HG02610 (cell line): Measurements from ENCODE around the gene KLF15.

Source experiments
- ATAC-seq: cut with Tn5 transposase; IDR thresholded peaks from one replicate; pipeline ENCODE4 v1.9.1; 2021; ENCODE audit warnings: mild to moderate bottlenecking, moderate library complexity; ENCODE audit not compliant: unreplicated experiment

The KLF15 gene

DNA sequence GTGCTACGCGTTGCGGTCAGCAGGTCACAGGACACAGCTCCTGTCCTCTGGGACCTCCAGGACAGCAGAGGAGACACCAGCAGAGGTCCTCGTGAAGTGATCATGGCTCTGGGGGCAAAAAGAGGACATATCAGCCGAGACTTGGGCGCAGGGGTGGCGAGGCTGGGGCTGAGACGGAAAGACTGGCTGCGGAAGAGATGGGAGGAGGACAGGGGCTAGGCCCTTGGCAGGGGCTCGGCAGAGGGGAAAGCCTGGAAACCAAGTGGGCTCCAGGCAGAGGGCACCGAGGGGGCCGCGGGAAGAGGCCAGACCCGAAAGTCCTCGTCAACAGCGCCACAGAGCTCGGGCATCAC lies 32.6 kb upstream of the KLF15 start:
- no peak for ATAC-seq

DNA sequence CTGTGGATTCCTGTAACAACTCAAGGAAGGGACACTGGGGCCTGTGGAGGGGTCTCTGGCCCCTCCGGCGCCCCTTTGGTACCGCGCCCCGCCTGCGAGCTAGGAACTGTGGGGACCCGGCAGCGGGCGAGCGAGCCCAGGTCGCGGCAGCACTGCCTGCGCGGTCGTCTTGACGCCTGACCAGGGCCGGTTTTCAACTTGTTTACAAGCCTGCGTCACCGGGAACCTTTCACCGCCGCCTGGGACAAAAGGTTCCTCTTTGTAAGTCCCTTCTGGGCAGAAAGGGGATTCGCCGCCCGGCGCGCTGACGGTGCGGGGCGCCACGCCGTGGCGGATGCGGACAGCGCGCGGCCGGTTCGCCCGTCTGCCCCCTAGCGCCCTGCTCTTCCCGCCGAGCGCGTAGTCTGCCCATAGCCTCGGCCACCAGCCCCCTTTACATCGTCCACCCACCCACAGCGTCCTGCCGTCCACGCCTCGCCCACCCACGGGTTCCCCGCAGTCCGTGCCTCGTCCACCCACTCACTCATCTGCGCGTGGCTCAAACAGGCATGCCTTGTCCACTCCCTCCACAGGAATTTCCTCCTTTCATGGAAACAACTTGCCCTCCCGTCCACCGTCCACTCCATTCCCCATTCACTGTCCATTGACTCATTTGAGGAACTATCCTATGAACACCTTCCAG lies 32.0 kb upstream of the KLF15 start:
- peak; percentile 64 for ATAC-seq

DNA sequence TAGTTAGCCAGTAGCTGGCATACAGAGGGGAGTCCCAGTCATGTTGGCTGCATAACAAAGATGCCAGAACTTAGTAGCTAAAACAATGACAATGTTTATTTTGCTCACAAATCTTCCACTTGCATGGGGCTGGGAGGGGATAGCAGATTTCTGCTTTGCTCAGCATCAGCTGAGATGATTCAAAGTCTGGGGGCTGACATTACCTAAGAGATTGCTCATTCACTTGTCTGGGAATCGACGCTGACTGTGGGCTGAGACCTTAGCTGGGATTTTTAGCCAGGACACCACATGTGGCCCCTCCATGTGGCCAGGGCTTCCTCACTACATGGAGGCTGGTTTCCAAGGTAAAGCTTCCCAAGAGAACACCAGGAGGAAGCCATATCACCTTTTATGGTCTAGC lies 24.8 kb upstream of the KLF15 start:
- no peak for ATAC-seq

DNA sequence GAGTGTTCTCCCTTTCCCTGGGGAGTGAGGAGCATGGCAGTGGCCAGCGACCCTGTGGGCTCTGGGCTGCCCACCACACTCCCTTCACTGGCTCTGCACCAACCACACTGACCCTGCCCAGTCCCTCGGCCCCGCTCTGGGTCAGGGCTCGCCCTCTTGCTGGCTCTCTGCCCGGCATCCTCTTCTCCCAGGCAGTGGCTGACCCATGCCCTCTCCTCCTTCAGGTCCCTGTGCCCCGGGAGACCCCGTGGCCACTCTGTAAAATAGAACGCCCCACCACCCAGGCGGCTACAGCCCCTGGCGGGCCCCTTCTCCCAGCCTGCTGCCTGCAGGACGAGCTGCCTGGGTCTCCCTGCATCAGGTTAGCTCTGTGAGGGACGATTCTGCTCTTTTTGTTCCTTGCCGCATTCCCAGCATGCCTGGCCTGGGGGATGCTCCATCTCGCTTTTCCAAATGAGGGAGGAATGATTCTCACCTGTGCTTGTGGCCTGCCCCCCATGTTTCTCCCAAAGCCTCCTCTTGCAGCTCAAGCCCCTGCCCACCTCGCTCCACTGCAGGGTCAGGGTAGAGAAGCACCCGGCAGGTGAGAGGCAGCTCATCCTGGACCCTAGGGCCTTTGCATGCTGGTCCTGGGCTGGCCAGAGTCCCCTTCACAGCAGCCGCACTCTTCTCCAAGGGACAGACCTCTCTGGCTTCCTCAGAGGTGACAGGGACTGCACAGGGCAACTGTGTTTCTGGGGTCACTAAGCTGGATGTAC lies 23.0 kb upstream of the KLF15 start:
- ATAC-seq: no peak

DNA sequence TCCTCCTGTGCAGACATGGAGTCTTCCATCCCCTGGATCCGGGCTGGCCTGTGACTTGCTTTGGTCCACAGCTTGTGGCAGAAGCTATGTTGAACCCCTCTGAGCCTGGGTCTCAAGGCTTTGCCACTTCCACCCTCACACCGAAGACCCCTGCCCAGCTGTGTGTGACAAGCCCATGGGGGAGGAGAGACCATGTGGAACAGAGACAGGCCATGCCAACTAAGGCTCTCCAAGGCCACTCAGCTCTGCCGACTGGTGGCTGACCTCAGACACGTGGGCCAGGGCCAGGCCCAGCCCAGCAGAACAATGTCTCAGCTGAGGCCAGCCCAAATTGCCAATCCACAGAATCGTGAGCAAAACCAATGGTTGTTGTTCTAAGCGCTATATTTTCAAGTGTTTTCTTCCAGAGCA lies 21.1 kb upstream of the KLF15 start:
- no peak for ATAC-seq

DNA sequence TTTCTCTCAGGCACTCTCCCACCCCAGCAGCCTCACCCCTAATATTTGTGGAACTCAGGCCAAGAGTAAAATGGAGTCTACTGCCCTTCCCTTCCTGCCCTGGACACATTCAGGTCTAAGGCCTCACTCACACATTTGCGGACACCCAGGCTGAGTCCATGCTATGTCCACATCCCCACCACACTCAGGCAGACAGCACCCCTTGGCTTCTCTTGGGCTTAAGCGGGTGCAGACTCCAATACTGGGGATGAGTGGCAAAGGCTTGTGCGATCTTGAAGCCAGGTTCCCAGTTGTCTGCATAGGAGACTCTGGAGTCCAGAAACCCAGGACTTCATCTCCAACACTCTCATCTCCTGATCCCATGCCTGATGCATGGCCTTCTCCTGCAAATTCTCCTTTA lies 20.0 kb upstream of the KLF15 start:
- no peak for ATAC-seq

DNA sequence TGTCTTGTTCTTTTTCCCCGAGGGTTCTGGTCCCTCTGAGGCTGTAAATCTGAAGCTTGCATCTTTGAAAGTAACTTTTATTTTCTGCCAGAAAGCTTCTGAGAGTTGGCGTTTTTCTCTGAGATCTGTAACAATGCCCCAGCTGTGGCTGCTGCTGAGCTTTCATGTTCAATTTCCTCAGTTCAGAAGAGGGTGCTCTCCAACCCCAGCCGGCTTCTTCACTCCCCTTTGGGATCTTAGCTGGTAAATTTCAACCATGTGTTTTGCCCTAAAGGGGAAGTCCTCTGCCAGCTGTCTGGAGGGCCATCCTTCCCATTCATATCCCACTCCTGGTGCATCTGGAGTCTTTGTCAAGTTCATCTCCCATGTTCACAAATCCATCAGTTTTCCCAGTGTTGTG lies 19.2 kb upstream of the KLF15 start:
- no peak for ATAC-seq

DNA sequence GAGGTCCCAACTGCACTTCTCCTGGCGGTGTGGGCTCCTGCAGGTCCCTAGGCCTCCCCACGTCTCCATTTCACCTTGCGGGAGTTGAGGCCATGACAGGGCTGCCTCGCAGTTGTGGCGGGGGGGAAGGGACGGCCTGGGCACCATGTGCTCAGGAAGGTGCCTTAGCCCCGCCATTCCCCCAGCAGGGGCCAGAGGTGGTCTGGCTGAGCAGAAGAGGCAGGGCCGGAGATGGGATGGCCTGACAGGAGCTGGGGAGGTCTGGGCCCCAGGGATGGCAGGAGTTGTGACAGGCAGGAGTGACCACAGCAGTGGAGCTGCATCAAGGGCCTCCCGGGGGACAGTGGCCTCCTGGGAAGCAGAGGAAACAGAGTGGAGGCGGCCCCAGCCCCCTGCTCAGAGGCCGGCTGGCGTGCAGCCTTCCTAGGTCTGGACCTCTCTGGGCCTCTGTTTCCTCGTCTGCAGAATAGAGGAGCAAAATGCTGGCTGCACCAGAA lies 18.7 kb upstream of the KLF15 start:
- ATAC-seq: no peak

DNA sequence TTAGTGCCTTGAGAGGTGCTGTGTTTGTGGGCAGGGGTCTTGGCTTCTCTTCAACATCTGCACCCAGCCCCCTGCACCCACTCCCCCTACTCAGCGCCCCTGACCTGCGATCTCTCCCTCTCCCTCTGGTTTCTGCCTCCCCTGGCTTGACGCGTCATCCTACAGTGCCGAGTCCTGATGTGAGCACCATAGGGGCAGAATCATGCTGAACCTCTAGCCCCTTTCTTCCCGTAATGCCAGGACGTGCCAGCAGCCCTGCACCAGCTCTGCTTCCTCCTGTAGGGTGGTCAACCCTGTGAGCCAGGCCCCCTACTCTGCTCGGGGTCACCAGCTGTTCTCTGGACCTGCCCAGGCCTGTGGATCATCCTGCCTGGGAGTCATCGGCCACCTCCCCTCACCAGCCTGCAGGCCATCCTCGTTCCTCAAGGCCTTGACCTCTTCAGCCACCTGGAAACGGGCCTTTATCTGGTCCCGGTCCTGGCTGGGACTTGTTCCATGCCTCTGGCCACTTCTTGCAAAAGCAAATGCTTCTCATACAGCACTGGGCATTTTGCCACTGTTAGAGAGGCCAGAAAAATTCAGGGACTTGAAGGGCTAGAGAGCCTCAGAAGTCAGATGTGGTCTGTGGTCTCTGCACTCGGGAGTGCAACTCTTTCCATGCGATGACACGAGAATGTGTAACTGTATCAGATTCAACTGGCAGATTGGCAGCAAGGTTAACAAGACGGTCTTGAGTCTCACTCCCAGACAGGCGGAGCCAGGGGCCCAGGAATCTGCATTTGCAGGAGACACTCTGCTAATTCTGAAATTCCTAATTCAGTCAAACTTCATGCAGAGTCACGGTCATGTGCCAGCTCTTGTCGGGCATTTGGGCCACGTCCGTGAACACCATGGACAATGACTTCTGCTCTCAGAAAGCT lies 16.7 kb upstream of the KLF15 start:
- no peak for ATAC-seq

DNA sequence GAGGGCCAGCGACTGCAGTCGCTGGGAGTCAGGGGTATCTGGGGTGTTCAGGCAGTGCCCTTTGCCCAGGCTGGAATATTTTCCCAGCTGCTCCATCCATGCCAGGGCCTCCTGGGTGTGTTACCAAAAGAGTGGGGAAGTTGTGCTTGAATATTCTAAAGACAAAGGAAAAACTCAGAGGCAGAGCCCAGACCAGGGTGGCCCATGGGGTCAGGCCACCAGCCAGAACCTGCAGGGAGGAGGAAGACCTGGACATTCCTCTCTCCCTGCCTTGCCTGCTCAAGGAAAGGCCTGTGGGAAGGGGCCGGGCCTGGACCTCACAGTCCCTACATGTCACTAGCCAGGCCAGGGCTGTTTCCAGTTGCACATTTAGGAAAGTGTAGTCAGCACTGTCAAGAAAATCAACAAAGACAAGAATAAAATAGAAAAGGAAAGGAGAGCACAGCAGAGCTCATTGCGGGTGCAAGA lies 16.0 kb upstream of the KLF15 start:
- no peak for ATAC-seq

DNA sequence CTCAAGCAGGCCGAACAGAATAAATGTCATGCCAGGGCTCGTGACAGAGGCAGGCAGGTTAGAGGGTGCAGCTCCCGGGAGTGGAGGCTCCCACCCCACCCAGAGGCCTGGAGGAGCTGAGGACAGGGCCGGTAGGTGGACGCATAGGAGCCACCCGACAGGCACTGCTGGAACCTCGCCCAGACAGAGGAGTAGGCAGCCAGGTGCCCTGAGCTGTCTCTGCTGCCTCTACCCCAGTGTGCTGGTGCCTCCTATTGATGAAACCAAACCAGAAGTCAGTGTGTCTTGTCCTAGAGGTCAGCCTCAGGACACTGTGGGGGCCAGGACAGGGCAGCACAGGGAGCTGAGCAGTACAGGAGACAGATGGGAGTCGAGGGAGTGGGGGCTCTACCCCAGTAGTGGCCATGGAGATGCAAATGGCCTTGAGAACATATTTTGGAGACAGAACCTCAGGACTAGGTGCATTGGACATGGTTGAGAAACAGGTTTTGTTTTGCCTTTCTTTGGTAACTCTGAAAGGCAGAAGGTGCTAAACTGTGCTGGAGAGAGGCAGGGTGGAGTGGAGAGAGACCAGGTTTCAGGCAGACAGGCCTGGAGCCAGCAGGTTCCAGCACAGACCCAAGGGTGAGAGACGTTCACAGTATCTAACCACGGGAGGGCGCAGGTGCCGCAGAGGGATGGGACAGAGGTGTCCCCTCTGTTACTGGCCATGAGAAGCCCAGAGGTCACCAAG lies 15.4 kb upstream of the KLF15 start:
- no peak for ATAC-seq

DNA sequence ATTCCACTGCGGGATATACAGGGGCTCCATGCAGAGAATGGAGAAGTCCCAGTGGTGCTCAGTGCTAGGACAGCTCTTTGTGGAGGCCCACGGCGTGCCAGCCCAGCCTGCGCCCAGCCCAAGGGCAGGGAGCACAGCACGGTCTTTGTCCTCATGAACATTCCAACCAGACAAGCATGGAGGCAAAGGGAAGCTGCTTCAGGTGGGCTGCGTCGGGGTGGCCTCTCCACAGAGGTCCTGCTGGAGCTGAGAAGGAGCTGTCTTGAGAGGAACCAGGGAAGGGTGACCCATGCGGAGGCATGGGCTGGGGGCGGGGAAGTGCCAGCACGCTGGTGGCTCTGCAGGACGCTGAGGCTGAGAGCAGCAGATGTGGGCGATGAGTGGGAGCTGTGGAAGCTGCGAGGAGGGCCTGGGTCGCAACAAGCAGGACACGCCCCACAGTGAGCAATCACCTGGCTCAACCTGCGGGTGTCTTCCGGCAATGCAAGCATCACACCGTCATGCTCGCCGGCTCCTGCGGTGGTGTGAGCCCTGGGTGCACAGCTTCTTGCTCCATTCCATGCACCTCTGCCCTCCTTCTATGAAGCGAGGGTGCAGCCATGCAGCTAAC lies 14.0 kb upstream of the KLF15 start:
- no peak for ATAC-seq

DNA sequence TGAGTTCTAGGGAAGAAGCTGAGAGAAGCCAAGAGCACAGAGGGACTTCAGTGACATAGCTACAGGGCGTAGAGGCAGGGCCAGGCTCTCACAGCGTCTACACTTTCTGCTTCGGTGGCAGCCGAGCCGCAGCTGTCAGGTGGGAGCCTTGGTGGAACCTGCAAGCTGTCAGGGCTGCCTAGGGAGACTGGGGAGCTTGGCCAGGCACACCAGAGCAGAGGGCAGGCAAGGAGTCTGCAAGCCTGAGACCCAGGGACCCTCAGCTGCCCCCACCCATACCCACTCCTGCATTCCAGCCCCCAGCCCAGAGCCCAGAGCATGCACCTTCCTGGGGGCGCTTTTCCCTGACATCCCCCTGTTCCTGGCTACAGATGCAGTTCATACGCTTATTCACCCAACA lies 13.4 kb upstream of the KLF15 start:
- no peak for ATAC-seq

DNA sequence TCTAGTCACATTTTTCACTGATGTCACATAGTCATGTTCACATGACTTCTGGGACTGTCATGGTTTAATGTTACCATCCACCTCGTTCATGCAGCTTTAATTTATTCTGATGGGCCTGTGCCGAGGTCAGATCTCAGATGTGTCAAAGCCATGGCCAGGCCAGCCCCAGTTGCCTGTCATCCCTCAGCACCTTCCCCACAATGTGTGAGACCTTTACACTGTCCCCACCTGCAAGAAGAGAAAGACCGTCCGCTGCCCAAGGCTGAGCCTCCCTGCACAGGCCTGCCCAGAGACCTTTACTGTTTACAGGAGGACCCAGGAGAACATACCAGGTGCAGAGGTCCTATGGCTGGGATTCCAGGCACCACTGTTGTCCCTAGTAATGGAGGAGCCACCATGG lies 12.8 kb upstream of the KLF15 start:
- ATAC-seq: no peak

DNA sequence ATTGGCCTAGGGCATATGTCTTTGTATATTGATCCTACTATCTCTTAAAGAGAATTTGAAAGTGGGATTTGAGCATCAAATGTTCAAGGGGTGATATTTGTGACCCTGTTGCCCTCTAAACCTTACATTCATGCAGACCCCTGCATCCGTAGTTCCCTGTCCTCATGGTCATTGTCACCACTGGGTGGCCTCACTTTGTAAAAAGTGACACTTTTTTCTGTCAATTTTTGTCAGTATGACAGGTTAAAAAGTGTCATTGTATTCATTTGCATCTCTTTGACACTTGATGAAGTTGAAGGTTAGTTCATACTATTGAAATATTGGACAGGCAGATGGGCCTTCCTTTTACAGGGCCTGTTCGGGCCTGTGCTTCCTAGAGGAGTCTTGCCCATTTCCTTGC lies 12.3 kb upstream of the KLF15 start:
- ATAC-seq: no peak

DNA sequence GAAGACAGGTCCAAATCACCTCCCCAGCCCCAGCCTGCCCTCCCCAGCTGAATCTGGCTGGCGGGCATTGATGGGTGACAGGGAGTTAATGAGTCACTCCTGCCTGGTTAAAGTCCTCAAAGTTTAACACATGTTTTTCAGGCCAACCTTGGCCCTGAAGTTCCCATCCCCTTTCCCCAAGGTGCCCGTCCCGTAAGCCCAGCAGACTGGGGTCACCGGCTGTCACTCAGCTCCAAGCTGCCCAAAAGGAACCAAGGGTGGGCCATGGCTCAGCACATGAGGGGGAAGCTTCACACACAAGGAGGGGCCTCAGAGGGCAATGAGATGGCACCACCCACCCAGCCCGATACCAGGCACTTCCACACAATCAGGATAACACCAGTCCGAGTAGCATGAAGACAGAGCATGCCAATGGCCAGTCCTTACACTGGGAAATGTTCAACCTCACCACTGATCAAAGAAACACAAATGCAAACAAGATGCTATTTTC lies 10.2 kb upstream of the KLF15 start:
- no peak for ATAC-seq

DNA sequence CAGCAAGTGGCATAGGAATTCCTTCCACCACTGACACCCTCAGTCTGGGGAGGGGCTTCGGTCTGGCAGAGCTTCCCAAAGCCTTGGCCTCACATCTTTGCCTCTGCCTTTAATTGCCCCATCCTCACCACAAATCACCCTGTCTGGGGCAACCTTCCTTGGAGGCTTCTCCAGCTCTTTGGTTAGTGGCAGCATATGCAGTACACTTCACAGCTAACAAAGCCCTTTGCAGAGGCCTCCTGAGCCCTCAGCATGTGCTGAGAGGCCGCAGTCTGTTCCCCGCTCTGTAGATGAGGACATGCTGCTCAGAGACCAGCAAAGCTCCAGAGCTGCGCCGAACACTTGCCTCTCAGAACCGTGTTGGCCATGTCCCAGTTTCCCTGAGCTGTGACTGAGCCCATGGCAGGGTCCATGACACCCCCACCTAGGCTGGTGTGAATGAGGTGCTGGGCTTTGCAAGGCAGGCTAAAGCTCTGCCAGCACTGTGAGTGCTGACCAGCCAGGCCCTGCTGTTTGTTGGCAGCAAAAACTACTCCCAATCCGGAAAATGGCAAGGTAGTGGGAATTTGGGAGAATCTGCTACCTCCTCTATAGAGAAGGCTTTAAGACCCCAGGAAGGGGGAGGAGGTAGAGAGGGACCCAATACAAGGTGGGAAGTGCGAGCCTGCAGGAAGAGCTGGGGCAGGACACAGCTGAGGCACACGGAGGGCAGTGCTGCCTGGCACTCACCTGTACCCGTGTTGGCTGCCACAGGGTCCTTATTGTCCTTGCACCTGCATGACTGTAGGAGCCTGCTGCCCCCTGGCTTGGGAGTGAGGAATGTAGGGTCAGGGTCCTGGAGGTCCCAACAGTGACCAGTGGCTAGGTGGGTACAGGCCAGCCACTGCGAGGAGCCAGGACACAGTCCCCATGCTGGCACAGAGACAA lies 8.4 kb upstream of the KLF15 start:
- ATAC-seq: no peak

DNA sequence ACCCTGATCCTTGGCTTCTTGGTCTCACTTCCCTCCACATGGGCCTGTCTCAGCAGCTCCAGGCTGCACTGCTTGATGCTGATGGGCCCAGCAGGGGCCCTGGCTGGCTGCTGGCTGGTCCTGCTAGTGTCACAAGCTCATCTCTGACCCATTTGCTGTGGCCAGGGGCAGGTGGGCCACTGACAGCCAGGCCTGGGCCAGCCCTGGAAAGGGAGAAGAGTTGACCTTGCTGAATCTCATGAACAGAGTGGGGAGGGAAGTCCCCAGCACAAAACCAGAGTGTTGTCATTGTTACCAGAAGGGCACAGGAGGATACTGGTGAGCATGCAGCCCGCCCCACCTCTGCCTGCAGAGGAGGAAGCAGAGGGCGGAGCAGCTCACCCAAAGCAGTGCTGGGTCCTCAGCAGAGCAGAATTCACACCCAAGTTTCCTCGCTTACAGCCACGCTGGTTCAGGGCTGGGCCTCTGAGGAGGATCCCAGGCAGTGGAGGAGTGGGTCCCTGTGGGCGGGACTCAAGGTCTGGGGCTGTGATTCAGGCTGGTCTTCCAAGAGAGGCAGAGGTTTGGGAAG lies 7.6 kb upstream of the KLF15 start:
- no peak for ATAC-seq
